HTR-8/SVneo (cell line): ENCODE data around the gene ITGAV.
"Not testable (repeated sequence)": the region's sequence is repeated elsewhere in the genome, so short reads cannot be mapped to it uniquely, and the experiment has no call there.

Experiments
- DNase-seq: peaks from one replicate; pipeline ENCODE4 v3.0.0; 2011; ENCODE audit warnings: low spot score, mixed read lengths; ENCODE audit not compliant: insufficient read length
- FAIRE-seq: peaks from 2 replicates; lab custom pipeline; 2011; peaks lifted over from hg19 to GRCh38; lab: Jason Lieb, UNC

ITGAV gene

DNA sequence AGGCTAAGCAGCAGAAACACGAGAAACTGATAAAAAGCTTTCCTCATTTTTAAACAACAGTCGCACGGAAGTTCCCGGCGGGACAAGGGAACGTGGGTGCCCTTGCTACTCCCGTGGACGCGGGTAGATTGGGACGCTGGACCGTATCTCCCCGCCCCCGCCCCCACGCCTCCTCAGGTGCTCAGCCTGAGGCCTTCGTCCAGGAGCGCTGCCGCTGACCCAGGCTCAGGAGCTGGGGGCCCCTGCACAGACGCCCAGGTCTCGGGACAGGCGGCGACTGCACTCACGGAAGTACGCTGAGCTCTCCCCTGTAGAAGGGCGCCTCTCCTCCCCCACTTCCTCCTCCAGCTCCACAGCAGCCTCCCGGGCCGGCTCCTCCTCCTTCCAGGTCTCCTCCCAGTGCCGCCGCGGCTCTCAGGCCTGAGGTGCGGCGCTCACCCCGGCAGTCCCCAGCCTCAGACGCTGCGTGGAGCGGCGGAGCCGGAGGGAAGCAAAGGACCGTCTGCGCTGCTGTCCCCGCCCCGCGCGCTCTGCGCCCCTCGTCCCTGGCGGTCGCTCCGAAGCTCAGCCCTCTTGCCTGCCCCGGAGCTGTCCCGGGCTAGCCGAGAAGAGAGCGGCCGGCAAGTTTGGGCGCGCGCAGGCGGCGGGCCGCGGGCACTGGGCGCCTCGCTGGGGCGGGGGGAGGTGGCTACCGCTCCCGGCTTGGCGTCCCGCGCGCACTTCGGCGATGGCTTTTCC, at the start of gene ITGAV:
ITGAV (plus strand) TSS at position 445 of the 738 bp plus-strand sequence; CDS start at position 728, 283 bp downstream.
- FAIRE-seq = no peak
- DNase-seq = peak; percentile 85

DNA sequence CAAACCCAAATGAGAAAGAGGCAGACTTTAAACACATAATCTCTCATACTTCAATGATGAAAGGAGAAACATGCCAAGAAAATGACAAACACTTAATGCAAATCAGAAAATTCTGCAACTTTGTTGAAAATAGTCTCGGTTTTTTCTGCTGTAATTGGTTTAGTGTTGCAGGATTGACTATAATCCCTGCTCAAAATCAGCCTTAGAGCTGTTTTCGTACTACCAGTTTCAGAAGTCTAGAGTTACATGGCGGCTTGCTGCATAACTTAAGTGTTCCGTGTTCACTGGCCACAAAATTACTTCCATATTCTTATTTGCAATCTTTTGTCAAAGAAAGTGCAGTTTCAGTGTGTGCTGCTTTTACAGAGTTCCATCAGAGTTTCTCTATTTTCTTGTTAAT, 48.9 kb upstream of the ITGAV start:
- DNase-seq (no peak), FAIRE-seq (no peak)

DNA sequence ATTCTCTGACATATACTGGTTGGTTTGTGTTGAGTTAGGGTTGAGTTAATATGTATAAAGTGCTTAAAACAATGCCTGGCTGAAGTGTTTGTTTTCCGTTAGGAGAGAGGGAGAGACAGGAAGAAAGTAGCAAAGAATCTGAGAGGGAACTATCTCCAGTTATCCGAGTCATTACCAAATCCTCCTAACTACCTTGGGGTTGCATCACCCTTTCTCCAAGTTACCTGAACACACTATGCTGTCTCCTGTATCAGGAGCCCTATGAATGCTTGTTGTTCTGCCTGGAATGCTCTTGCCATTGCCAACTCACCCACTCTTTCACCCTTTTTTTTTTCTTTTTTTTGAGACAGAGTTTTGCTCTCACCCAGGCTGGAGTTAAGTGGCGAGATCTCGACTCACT, 47.9 kb upstream of the ITGAV start:
- DNase-seq (no peak), FAIRE-seq (no peak)

DNA sequence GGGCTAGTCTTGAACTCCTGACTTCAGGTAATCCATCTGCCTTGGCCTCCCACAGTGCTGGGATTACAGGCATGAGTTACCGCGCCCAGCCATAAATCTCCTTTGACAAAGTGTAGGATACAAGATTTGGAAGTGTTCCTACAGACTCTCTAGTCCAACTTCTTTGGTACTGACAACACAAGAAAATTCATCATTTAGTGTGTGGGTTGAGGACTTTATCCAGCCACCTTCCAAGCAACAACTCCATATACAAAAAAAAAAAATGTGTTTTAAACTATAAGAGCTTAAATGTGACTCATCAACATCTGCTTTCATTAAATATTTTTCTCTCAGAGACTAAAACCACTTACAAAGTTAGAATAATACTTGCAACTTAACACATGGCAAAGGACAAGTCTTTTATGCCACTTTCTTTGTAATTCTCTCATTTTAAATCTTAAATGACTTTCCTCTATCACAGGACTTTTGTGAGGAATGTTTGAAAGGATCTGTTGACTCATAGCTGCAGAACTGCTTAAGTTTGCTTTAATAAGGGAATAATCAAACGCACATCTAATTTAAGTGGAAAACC, 46.2 kb upstream of the ITGAV start:
- DNase-seq (peak; percentile 17), FAIRE-seq (no peak)

DNA sequence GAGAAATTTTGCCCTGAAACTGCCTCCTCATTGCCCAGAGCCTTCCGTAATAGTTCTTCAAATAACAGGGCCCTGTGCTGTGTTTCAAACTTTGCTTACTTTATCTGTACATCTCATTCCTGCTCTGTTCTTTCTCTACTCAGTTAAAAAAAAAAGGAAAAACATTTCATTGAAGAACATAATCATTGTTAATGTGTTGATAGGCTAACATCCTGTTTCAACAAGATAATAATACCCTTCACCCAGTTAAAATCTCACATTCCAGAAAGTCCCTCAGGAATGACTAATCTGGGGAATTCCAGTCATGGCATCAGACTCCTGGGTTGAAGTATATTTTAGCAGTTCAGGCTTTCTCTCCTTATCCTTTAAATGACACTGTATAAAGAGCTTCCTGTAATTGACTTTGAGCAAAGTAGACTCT, 45.6 kb upstream of the ITGAV start:
- FAIRE-seq = no peak
- peak; percentile 64 for DNase-seq

DNA sequence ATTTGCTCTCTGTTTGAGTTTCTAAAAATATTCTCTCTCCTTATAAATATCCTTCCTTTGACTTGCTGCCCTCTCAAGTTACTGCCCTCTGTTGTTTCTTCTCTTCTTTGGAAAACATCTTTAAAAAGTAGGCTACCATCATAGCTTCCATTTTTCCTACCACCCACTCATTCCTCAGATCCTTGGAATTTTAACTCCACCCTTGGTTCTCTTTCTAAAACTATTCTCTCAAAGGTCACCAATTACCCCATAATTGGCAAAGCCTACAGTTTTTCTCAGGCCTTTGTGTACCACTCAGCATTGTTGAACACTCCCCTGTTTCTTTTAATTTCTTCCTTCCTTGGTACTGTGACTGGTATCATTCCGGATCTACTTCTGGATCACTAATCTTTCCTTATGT, 43.0 kb upstream of the ITGAV start:
- FAIRE-seq = no peak
- no peak for DNase-seq

DNA sequence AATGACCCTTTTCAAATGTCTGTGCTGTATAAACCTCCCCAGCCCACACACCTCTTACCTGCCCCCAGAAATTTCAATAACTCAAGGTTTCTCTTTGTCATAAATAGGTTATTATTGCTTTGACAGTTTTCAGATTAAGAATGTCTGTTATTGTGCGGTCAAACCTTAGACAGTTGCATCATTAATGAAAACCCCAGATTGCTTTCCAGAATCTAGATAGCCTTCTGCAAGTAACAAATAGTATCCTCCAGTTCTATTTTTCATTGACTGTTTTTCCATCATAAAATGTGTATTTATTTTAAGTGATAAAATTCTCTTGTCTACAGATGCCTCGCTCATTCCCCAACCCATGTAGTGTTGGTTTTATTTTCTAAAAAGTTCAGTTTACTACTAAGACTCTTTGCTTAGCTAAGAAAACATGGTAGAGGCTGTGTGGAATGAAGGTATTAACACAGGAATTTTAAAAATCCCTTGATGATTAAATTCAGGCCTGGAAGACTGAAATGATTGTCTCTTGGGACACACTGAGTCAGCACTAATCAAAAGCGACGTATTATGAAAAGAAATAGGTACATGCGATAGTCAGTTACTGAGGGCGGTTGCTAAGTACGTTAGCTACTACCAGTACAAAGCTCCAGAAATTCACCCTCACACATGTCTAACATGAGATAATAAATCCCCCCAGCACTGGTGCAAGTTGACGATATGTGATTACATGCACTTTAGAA, 38.4 kb upstream of the ITGAV start:
- FAIRE-seq = no peak
- DNase-seq = no peak

DNA sequence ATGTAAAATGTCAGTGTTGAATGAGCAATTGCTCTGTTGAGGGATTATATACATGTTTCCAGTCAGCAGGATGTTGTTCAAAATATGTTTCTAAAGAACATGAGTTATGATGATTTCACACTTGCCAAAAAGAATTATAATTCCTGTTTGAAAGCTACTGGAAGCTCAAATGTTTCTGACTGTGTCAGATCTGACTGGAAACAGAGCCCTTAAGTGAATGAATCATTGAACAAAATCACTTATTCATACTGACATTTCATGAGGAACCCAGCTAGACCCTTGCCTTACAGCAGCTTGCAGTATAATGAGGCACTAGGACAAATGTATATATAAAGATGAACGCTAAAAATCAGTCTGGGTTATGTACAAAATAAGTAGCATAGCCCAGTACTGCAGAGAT, 35.4 kb upstream of the ITGAV start:
- FAIRE-seq (no peak), DNase-seq (no peak)

DNA sequence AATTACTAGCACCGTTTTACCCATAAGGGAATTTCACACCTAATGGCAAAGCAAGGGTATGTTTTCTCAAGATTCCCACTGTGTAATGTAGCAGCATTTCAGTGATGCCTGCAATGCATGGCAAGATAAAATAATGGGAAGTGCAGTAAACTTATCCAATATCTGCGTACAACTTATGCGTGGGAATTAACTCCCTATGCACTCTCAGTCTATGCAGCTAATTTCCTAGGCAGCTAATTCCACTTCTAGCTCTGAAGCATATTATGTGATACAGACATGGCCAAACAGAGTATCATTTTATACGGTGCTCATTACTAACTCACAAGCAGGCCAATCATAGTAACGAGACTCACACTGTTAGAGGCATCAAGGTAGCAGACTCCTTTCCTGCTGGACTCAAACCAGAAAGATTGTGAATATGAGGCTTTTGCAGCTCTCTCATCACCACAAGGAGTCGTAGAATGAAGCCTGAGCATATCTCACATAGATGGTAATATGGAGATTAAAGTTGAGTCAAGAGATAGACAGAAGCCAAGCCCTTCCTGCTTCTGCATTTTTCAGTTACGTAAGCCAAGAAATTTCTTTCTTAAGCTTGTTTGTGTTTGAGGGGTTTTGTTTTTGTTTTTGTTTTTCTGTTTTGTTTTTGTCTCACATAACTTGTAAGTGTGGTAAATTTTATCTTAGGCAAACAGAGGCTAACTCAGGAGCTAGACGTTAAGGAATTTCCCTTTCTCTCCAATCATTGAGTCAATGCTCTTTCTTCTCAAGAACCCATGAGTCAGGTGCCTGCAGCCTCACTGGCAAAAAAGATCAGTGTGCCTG, 34.8 kb upstream of the ITGAV start:
- DNase-seq (no peak), FAIRE-seq (no peak)

DNA sequence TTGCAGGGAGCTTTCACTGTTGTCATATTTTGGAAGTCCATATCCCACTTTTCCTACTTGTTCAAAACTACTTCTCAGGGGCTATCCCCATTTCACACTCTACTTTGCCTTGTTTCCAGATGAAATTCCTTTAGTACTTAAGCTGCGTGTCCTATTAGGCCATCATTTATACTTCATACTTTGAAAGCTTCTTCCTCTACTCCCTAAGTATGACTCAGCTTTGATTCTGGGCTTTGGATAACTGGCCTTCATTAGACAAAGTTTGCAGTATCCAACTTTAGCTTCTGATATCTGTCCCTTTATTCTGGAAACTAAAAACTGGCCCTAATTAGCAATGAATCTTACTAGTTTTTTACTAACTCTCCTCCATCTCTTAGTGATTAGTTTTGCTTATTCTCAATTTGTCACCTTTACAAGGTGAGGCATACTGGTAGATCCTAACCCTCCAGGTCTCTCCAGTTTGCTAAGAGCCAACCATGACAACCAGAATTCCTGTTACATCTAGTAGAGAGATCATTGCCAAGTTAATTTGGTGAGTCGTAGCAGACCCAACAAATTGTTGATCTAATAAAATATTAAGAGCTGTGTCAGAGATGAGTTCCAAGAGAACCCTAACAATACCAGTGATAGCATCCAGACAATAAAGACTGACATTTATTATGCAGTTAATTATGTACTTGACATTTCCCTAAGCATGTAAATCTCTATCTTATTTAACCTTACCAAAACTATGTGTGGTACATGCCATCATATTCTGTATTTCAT, 31.2 kb upstream of the ITGAV start:
- DNase-seq (no peak), FAIRE-seq (no peak)

DNA sequence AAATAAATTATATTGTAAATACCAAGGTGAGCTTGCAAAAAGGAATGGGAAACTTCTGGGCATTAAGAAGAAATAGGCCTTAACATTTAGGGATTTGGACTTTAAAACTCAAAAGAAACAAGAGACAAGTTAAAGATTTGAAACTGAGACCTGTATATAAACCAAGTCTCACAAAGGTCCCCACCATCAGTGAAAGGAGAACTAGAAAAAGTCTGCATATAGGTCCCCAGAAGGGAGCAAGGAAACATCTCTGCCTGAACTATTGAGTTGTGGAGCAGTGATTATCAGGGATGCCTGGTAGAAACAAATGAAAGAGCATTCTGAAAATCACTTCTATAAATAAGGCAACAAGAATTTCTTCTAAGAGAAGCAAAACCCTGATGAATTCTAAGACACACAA, 30.5 kb upstream of the ITGAV start:
- DNase-seq = no peak
- no peak for FAIRE-seq

DNA sequence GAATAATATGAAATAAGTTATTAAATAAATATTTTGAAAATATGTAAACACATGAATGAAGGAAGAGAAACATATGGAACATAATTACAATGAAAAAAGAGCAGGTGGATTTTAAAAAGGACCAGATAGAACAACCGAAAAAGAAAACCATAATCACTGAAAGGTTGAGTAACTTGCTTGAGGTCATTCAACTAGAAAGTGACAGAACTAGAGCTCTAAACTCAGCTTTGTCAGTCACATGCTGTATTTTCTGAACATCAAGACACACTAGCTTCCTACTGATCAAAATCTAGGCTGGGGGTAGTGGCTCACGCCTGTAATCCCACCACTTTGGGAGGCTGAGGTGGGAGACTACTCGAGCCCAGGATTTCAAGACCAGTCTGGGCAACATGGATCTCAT, 30.0 kb upstream of the ITGAV start:
- FAIRE-seq = no peak
- DNase-seq = no peak

DNA sequence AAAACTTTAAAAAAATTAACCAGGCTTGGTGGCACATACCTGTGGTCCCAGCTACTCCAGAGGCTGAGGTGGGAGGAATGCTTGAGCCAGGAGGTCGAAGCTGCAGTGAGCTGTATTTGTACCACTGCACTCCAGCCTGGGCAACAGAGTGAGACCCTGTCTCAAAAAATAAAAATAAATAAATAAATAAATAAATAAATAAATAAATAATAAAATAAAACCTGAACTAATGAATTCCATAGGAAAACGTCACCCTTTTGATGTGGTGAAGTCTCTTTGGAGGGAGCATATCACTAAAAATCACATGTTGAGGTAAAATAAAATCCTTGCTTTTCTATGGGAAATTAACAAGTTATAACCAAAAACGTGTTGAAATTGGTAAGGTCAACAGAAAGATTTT, 29.6 kb upstream of the ITGAV start:
- DNase-seq (no peak), FAIRE-seq (no peak)

DNA sequence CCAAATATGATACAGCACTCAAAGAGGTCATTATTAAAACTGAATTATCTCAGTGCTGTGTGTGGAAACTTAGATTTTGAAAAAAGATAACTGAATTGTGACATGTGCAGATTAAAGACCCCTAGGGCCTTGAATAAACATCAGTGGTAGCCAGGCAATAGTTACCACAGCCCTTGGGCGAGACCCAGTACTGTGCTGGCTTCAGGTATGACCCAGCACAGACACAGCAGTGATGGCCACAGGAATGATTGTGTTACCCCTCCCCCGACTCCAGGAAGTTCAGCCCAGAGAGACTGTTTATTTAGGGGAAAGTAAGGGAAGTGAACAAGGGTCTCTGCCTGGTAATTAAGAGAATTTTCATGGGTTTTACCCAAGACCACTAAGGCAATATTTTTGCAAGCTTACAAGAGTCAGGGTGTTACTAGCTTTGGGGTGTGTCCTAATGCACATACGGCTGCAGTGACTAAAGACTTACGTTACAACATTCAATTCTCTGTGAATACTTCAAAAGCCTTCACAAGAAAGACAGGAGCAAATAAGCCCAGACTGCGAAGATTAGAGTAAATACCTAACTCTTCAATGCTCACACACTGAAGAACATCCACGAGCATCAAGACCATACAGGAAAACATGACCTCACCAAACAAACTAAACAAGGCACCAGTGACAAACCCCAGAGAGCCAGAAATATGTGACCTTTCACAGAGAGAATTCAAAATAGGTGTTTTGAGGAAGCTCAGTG, 28.2 kb upstream of the ITGAV start:
- DNase-seq (no peak), FAIRE-seq (no peak)

DNA sequence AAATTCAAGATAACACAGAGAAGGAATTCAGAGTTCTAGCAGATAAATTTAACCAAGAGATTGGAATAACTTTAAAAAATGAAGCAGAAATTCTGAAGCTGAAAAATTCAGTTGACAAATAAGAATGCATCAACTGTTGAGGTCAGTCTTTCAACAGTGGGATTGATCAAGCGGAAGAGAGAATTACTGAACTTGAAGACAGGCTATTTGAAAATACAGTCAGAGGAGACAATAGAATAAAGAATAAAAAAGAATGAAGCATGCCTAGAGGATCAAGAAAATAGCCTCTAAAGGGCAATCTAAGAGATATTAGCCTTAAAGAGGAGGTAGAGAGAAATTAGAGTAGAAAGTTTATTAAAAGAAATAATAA, 27.7 kb upstream of the ITGAV start:
- no peak for FAIRE-seq
- no peak for DNase-seq

DNA sequence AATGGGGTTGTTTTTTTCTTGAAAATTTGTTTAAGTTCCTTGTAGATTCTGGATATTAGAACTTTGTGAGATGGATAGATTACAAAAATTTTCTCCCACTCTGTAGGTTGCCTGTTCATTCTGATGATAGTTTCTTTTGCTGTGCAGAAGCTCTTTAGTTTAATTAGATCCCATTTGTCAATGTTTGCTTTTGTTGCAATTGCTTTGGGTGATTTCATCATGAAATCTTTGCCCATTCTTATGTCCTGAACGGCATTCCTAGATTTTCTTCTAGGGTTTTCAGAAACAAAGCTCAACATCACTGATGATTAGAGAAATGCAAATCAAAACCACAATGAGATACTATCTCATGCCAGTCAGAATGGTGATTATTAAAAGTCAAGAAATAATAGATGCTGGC, 21.3 kb upstream of the ITGAV start:
- not testable (repeated sequence) for FAIRE-seq, DNase-seq

DNA sequence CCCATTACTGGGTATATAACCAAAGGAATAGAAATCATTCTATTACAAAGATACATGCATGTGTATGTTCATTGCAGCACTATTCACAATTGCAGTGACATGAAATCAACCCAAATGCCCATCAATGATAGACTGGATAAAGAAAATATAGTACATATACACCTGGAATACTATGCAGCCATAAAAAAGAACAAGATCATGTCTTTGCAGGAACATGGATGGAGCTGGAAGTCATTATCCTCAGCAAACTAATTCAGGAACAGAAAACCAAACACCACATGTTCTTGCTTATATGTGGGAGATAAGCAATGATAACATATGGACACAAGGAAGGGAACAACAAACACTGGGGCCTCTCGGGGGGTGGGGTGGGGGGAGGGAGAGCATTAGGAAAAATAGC, 20.7 kb upstream of the ITGAV start:
- not testable (repeated sequence) for DNase-seq, FAIRE-seq

DNA sequence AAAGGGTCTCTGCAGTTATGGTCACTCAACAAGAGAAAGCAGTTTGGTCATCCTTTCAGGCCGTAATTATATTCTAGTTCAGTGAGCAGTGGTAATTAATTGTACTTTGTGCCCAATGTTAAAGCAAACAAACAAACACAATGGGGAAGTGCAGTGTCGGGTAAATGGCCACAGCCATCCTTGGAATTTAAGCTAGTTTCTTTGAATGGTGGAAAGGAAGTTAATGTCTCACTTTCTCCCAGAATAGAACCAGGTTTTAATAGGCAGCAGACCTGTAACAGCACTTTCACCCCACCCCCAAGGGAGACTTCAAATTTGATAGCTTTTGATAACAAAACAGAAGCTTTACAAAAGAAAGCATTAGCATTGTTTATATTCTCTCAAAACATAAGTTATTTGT, 20.0 kb upstream of the ITGAV start:
- no peak for FAIRE-seq

DNA sequence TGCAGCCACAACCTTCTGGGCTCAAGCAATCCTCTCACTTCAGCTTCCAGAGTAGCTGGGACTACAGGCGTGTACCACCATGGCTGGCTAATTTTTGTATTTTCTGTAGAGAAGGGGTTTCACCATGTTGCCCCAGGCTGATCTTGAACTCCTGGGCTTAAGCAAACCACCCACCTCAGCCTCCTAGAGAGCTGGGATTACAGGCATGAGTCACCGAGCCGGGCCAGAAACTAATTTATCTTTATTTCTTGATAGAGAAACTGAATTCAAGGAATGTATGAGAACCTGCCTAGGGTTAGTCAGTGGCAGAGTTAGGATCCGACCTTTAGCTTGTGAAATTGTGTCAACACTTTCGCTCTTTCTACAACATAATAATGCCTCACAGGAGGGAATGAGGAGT, 19.3 kb upstream of the ITGAV start:
- no peak for DNase-seq
- peak; percentile 16 for FAIRE-seq

More for the DNA sequence above, 20.0 kb upstream of the ITGAV start:
- no peak for DNase-seq
